Omental fat pad (tissue), 4 donors: ENCODE data around the gene FAR1. TPM values are rescaled to one million over a fixed set of nuclear protein-coding genes. Genes with fewer than 3 reads are reported as not detected.

Source experiments
- ATAC-seq: fragments of 150-250 bp; one replicate; pipeline ENCODE4 v1.9.1; 2016; ENCODE audit warnings: mild to moderate bottlenecking, moderate library complexity; ENCODE audit not compliant: low FRiP score
- DNase-seq: peaks from one replicate; pipeline ENCODE4 v3.0.0-alpha.2; 2019; ENCODE audit warnings: low spot score
- CTCF ChIP-seq, 3 donors: fragments of 450-650 bp; IDR thresholded peaks; one replicate each; pipeline ENCODE4 v1.5.1; 2016 to 2017; ENCODE audit warnings: antibody characterized with exemption in 3 of 3, mild to moderate bottlenecking in 3 of 3, moderate library complexity in 2 of 3
- total RNA-seq, 4 donors: library from RNA; depleted of rRNA; stranded (reverse); fragments of >200 nt; gene quantifications; one replicate each; pipeline ENCODE4 v1.1.0, GENCODE V29; 2016

FAR1 gene
- total RNA-seq, 4 donors from 2014 or later = 35.4 to 56.8 (median 45.4) TPM

GRCh38 chr11:13695886-13696285 lies 27.4 kb downstream of the FAR1 start:
- DNase-seq (no peak), ATAC-seq (no peak)
- TF ChIP-seq CTCF (IDR thresholded peaks at IDR 0.05) = no peak

GRCh38 chr11:13697710-13698109 lies 29.2 kb downstream of the FAR1 start:
- TF ChIP-seq CTCF (IDR thresholded peaks at IDR 0.05) = no peak
- DNase-seq (no peak), ATAC-seq (no peak)

- no peak for TF ChIP-seq CTCF (IDR thresholded peaks at IDR 0.05)
- ATAC-seq = no peak
These were observed 29.7 kb downstream of the FAR1 start for GRCh38 chr11:13698132-13698531.

GRCh38 chr11:13699041-13699440 lies 30.6 kb downstream of the FAR1 start:
- ATAC-seq = no peak
- TF ChIP-seq CTCF (IDR thresholded peaks at IDR 0.05) = no peak
- no peak for DNase-seq

More at GRCh38 chr11:13698132-13698531, 29.7 kb downstream of the FAR1 start:
- no peak for DNase-seq

- no peak for DNase-seq
- no peak for TF ChIP-seq CTCF (IDR thresholded peaks at IDR 0.05)
- no peak for ATAC-seq
These were observed 31.4 kb downstream of the FAR1 start for GRCh38 chr11:13699870-13700269.

GRCh38 chr11:13701506-13701905 lies 33.0 kb downstream of the FAR1 start:
- no peak for ATAC-seq
- TF ChIP-seq CTCF (IDR thresholded peaks at IDR 0.05) = no peak

GRCh38 chr11:13702071-13702470 lies 33.6 kb downstream of the FAR1 start:
- ATAC-seq = no peak
- TF ChIP-seq CTCF (IDR thresholded peaks at IDR 0.05) = no peak
- DNase-seq = no peak

More at GRCh38 chr11:13701506-13701905, 33.0 kb downstream of the FAR1 start:
- DNase-seq = no peak
